Measurements from ENCODE around the gene UNK. TPM values are rescaled to one million over a fixed set of nuclear protein-coding genes. Genes with fewer than 3 reads are reported as not detected.
"Not testable (repeated sequence)": the region's sequence is repeated elsewhere in the genome, so short reads cannot be mapped to it uniquely, and the experiment has no call there.

The UNK gene
- total RNA-seq, 2 donors from 2014 or later = 20.7 to 22.6 TPM

- Mint-ChIP-seq H3K27ac (peak overlapping the region; percentile 18), H3K27me3 (ENCODE audit: low read depth) (no peaks in the 10 kb centered on the region), H3K4me1 (ENCODE audit: low read depth) (peaks cover 19% of the 10 kb centered on the region), H3K36me3 (ENCODE audit: insufficient read depth in 2 of 2) (peaks cover 2 to 11% of the 10 kb centered on the region in 2 donors), H3K4me3 (no peak overlapping the region), H3K9me3 (no peaks in the 10 kb centered on the region)
- ATAC-seq (replicated peaks in 1 of 2) (no peak), DNase-seq (no peak)
These were observed 61.5 kb downstream of the UNK start for GRCh38 chr17:75845933-75846691.

- no peak overlapping the region for H3K4me3 Mint-ChIP-seq
- peaks cover 2 to 11% of the 10 kb centered on the region in 2 donors for H3K36me3 Mint-ChIP-seq (ENCODE audit: insufficient read depth in 2 of 2)
- H3K9me3 Mint-ChIP-seq = no peaks in the 10 kb centered on the region
- peak overlapping the region; percentile 70 for H3K27ac Mint-ChIP-seq
- DNase-seq (no peak), ATAC-seq (replicated peaks in 1 of 2) (no peak)
- H3K4me1 Mint-ChIP-seq (ENCODE audit: low read depth) = peaks cover 18% of the 10 kb centered on the region
- H3K27me3 Mint-ChIP-seq (ENCODE audit: low read depth) = no peaks in the 10 kb centered on the region
These were observed 62.3 kb downstream of the UNK start for GRCh38 chr17:75846692-75847613.

- Mint-ChIP-seq H3K36me3 (ENCODE audit: insufficient read depth in 2 of 2) (peaks cover 2 to 11% of the 10 kb centered on the region in 2 donors), H3K27me3 (ENCODE audit: low read depth) (no peaks in the 10 kb centered on the region), H3K4me1 (ENCODE audit: low read depth) (peaks cover 14% of the 10 kb centered on the region), H3K4me3 (no peak overlapping the region), H3K9me3 (no peaks in the 10 kb centered on the region), H3K27ac (peak overlapping the region; percentile 66)
- DNase-seq (no peak), ATAC-seq (replicated peaks in 1 of 2) (no peak)
These were observed 63.3 kb downstream of the UNK start for GRCh38 chr17:75847614-75848522.

- ATAC-seq (replicated peaks in 1 of 2) (peak; percentile 22 to 27), DNase-seq (peak; percentile 80 to 84)
- peak overlapping the region; percentile 66 for H3K27ac Mint-ChIP-seq
- H3K4me1 Mint-ChIP-seq (ENCODE audit: low read depth) = peaks cover 20% of the 10 kb centered on the region
- H3K36me3 Mint-ChIP-seq (ENCODE audit: insufficient read depth in 2 of 2) = peaks cover 2 to 9% of the 10 kb centered on the region in 2 donors
- no peaks in the 10 kb centered on the region for H3K27me3 Mint-ChIP-seq (ENCODE audit: low read depth)
- no peaks in the 10 kb centered on the region for H3K9me3 Mint-ChIP-seq
- no peak overlapping the region for H3K4me3 Mint-ChIP-seq
These were observed 64.1 kb downstream of the UNK start for GRCh38 chr17:75848523-75849278.

GRCh38 chr17:75849279-75849646, 64.7 kb downstream of the UNK start:
- H3K9me3 Mint-ChIP-seq = no peaks in the 10 kb centered on the region
- H3K4me3 Mint-ChIP-seq = no peak overlapping the region
- H3K27ac Mint-ChIP-seq = no peak overlapping the region
- H3K4me1 Mint-ChIP-seq (ENCODE audit: low read depth) = peaks cover 21% of the 10 kb centered on the region
- ATAC-seq (replicated peaks in 1 of 2) = no peak
- DNase-seq = no peak
- H3K36me3 Mint-ChIP-seq (ENCODE audit: insufficient read depth in 2 of 2) = peaks cover 2 to 9% of the 10 kb centered on the region in 2 donors
- no peaks in the 10 kb centered on the region for H3K27me3 Mint-ChIP-seq (ENCODE audit: low read depth)

- Mint-ChIP-seq H3K27ac (no peak overlapping the region), H3K27me3 (ENCODE audit: low read depth) (no peaks in the 10 kb centered on the region), H3K4me1 (ENCODE audit: low read depth) (peaks cover 22% of the 10 kb centered on the region), H3K36me3 (ENCODE audit: insufficient read depth in 2 of 2) (peaks cover 2 to 9% of the 10 kb centered on the region in 2 donors), H3K4me3 (no peak overlapping the region), H3K9me3 (no peaks in the 10 kb centered on the region)
- DNase-seq = no peak
- ATAC-seq (replicated peaks in 1 of 2) = no peak
These were observed 65.1 kb downstream of the UNK start for GRCh38 chr17:75849724-75850123.

- H3K36me3 Mint-ChIP-seq (ENCODE audit: insufficient read depth in 2 of 2) = peaks cover 2 to 7% of the 10 kb centered on the region in 2 donors
These were observed 66.5 kb downstream of the UNK start for GRCh38 chr17:75850928-75851692.

GRCh38 chr17:75851693-75851991, 67.0 kb downstream of the UNK start:
- peaks cover 18% of the 10 kb centered on the region for H3K4me1 Mint-ChIP-seq (ENCODE audit: low read depth)
- not testable (repeated sequence) for H3K9me3 Mint-ChIP-seq; DNase-seq; H3K27me3 Mint-ChIP-seq (ENCODE audit: low read depth); ATAC-seq (replicated peaks in 1 of 2); H3K36me3 Mint-ChIP-seq (ENCODE audit: insufficient read depth in 2 of 2); H3K27ac Mint-ChIP-seq; H3K4me3 Mint-ChIP-seq

More at GRCh38 chr17:75850928-75851692, 66.5 kb downstream of the UNK start:
- Mint-ChIP-seq H3K4me3 (no peak overlapping the region), H3K27me3 (ENCODE audit: low read depth) (no peaks in the 10 kb centered on the region), H3K9me3 (no peaks in the 10 kb centered on the region), H3K27ac (no peak overlapping the region), H3K4me1 (ENCODE audit: low read depth) (peaks cover 13% of the 10 kb centered on the region)
- DNase-seq (no peak), ATAC-seq (replicated peaks in 1 of 2) (no peak)

- ATAC-seq (replicated peaks in 1 of 2) = no peak
- Mint-ChIP-seq H3K27ac (peak overlapping the region; percentile 73), H3K4me3 (peak overlapping the region in 1 of 2 donors; percentile 69)
These were observed 68.8 kb downstream of the UNK start for GRCh38 chr17:75853433-75853832.

GRCh38 chr17:75854101-75854748, 69.6 kb downstream of the UNK start:
- DNase-seq = no peak
- Mint-ChIP-seq H3K36me3 (ENCODE audit: insufficient read depth in 2 of 2) (peaks cover 2 to 5% of the 10 kb centered on the region in 2 donors), H3K27ac (no peak overlapping the region), H3K27me3 (ENCODE audit: low read depth) (no peaks in the 10 kb centered on the region), H3K9me3 (no peaks in the 10 kb centered on the region), H3K4me1 (ENCODE audit: low read depth) (peaks cover 33% of the 10 kb centered on the region), H3K4me3 (no peak overlapping the region)
- ATAC-seq (replicated peaks in 1 of 2) = no peak

More at GRCh38 chr17:75853433-75853832, 68.8 kb downstream of the UNK start:
- H3K27me3 Mint-ChIP-seq (ENCODE audit: low read depth) = no peaks in the 10 kb centered on the region
- no peaks in the 10 kb centered on the region for H3K9me3 Mint-ChIP-seq
- H3K4me1 Mint-ChIP-seq (ENCODE audit: low read depth) = peaks cover 25% of the 10 kb centered on the region
- DNase-seq = no peak
- peaks cover 2 to 5% of the 10 kb centered on the region in 2 donors for H3K36me3 Mint-ChIP-seq (ENCODE audit: insufficient read depth in 2 of 2)

- Mint-ChIP-seq H3K27ac (no peak overlapping the region), H3K9me3 (no peaks in the 10 kb centered on the region), H3K4me3 (no peak overlapping the region), H3K27me3 (ENCODE audit: low read depth) (no peaks in the 10 kb centered on the region), H3K36me3 (ENCODE audit: insufficient read depth in 2 of 2) (peaks cover 0 to 5% of the 10 kb centered on the region in 2 donors), H3K4me1 (ENCODE audit: low read depth) (peaks cover 37% of the 10 kb centered on the region)
- ATAC-seq (replicated peaks in 1 of 2) (peak; percentile 8 to 36), DNase-seq (no peak)
These were observed 70.3 kb downstream of the UNK start for GRCh38 chr17:75854881-75855309.
